ENCODE results near the gene CADM4.
"Not testable (repeated sequence)": the region's sequence is repeated elsewhere in the genome, so short reads cannot be mapped to it uniquely, and the experiment has no call there.

Gene CADM4

DNA sequence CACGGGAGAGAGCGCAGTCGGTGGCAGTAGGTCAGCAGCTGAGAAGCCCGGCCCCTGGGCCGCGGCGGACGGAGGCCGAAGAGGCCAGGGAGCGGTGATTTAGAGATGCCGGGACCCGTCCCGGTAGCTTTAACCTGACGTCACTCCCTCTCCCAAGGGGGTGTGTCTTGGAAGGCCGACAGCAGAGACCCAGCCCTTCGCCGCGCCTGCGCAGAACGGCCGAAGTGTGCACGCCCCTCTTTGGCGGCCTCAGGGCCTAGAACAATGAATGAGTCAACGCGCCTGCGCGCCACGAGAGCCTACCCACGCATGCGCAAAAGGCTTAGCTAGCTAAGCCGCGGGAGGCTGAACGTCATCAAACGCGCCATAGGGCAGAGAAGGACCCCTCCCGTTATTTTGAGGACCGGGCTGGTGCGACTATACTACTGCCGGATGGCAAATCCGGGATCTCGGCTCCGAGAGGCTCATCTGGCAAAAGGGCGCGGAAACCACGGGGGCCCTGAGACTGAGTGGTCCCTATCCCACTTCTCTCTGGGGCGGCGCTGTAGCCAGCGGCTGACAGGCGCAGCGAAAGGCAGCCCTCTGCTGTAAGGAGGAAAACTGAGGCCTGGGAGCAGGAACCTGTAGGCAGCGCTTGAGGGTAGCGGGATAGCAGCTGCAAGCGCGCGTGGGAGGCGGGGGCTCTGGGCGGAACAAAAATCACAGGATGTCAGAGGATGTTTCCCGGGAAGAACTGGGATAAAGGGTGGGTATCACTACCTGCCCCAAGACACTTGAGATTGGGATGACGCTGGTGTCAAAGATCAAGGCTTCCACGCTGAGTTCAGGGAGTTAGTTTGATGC, 43.4 kb downstream of the CADM4 start, which contains the start of the genes IRGQ and ZNF576:
Gene IRGQ (minus strand): TSS at position 136 of the 843 bp plus-strand sequence. CDS start 796 bp downstream, outside the sequence.
Gene ZNF576 (plus strand): TSS at position 597 of the 843 bp plus-strand sequence. CDS start 514 bp downstream, outside the sequence.
- Mint-ChIP-seq H3K4me1 (peaks cover 36% of the 10 kb centered on the region), H3K36me3 (ENCODE audit: low read depth) (peaks cover 28% of the 10 kb centered on the region)

DNA sequence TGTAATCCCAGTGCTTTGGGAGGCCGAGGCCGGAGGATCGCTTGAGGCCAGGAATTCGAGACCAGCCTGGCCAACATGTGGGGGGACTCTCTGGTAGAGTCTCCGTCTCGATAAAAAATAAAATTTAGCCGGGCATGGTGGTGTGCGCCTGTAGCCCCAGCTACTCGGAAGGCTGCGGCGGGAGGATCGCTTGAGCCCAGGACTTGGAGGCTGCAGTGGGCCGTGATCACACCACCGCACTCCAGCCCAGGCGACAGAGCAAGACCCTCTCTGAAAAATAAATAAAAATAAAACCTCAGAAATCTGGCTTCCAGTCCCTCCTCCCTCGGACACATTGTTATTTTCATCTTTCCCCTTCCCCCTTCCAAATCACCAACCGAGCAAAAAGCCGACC, 44.0 kb downstream of the CADM4 start:
- peaks cover 38% of the 10 kb centered on the region for H3K4me1 Mint-ChIP-seq

More for the DNA sequence above, 43.4 kb downstream of the CADM4 start, which contains the start of the genes IRGQ and ZNF576:
- DNase-seq (peak; percentile 100), ATAC-seq (peak; percentile 75)
- peak within 1 kb of the TSS; percentile 91 for H3K4me3 Mint-ChIP-seq
- H3K27me3 Mint-ChIP-seq = peaks cover 2% of the 10 kb centered on the region
- H3K9me3 Mint-ChIP-seq = no peaks in the 10 kb centered on the region
- peak within 1 kb of the TSS; percentile 99 for H3K27ac Mint-ChIP-seq

DNA sequence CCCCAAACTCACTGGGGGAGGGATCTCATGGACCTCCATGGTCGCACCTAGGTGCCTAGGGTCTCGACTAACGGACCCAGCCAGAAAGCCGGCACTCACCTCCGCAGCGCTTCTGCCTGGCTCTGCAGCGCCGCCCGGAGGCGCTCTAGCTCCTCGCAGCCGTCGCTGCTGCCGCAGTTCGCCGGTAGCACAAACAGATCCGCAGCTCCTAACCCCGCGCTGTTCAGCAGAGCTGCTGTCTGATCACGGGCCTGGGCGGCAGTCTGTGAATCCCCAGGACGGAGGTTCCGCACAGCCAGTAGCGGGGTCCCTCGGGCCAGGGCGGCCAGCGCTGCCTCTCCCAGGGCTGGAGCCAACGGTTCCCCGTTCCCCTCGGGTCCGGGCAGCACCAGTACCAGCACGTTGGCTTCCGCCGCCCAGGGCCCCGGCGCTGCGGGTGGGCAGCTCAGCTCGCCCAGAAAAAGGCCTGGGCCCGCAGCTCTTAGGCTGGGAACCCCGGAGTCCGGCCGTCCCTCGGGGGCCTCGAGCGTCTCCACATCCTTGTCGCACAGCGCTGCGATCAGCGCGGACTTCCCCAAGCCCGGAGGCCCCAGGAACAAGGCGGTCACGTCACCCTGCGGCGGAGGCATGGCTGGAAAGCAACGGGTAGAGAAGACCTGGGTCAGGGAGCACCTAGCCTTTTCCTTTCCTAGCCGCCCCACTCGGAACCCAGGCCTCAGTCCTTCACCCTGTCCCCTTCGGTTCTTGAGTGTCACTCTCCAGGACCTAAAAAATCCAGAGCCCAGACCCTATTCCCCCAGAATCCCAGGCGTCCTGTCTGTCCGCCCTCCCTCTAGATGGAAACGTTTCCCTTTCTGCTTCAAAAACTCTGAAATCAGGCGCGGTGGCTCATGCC, 44.7 kb downstream of the CADM4 start:
- H3K27me3 Mint-ChIP-seq = peaks cover 2% of the 10 kb centered on the region
- no peaks in the 10 kb centered on the region for H3K9me3 Mint-ChIP-seq
- peak overlapping the region; percentile 99 for H3K27ac Mint-ChIP-seq
- peak; percentile 55 for ATAC-seq
- peaks cover 43% of the 10 kb centered on the region for H3K4me1 Mint-ChIP-seq
- H3K4me3 Mint-ChIP-seq = peak overlapping the region; percentile 91
- peak; percentile 73 for DNase-seq
- H3K36me3 Mint-ChIP-seq (ENCODE audit: low read depth) = peaks cover 36% of the 10 kb centered on the region

More for the DNA sequence above, 44.0 kb downstream of the CADM4 start:
- peaks cover 2% of the 10 kb centered on the region for H3K27me3 Mint-ChIP-seq
- DNase-seq (no peak), ATAC-seq (no peak)
- H3K27ac Mint-ChIP-seq = peak overlapping the region; percentile 99
- peaks cover 32% of the 10 kb centered on the region for H3K36me3 Mint-ChIP-seq (ENCODE audit: low read depth)
- no peaks in the 10 kb centered on the region for H3K9me3 Mint-ChIP-seq
- H3K4me3 Mint-ChIP-seq = peak overlapping the region; percentile 91

DNA sequence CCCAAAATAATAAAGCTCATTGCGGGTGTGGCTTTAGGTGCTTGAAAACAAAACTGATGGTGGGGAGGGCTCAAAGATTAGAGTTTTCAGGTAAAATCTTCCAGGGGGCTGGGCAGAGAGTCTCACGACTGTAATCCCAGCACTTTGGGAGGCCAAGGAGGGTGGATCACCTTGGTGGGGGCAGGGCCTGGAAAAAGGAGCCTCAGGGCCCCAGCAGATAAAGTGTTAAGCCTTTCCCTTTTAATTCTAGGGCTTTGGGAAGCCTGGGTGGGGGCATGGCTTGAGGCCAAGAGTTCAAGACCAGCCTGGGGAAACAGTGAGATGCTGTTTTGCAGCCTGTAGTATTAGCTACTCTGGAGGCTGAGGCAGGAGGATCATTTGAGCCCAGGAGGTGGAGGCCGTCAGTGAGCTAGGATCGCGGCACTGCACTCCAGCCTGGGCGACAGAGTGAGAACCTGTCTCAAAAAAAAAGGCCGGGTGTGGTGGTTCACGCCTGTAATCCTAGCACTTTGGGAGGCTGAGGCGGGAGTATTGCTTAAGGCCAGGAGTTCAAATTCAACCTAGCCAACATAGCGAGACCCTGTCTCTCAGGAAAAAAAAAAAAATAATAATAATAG, 45.5 kb downstream of the CADM4 start:
- peaks cover 47% of the 10 kb centered on the region for H3K4me1 Mint-ChIP-seq
- ATAC-seq (no peak), DNase-seq (no peak)
- H3K36me3 Mint-ChIP-seq (ENCODE audit: low read depth) = peaks cover 38% of the 10 kb centered on the region
- no peaks in the 10 kb centered on the region for H3K9me3 Mint-ChIP-seq
- peaks cover 2% of the 10 kb centered on the region for H3K27me3 Mint-ChIP-seq
- peak overlapping the region; percentile 31 for H3K27ac Mint-ChIP-seq
- H3K4me3 Mint-ChIP-seq = peak overlapping the region; percentile 91

DNA sequence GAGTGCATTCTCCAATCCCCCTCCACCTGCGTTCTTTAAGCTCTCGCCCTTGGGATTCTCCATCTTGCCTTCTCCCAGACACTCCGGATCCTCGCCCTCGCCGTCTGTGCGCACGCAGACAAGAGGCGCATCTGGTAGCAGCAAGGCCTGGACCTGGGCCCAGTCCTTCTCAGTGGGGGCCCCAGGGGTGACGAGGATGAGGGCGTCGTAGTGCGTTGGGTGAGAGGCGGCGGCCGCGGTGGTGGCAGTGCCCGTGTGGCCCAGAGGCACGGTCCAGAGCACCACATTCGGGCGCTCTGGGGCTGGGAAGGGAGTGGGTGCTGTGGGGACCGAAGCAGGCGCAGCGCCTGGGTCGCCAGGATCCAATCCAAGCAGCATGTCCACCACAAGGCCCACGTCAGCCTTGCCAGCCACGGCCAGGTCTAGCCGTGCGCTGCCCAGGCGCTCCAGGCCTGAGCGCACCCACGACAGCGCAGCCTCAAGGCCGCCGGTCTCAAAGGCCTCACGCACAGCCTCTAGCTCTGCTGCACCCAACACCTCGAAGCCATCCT, 46.8 kb downstream of the CADM4 start:
- H3K4me1 Mint-ChIP-seq = peaks cover 40% of the 10 kb centered on the region
- no peak overlapping the region for H3K27ac Mint-ChIP-seq
- DNase-seq = no peak
- no peak overlapping the region for H3K4me3 Mint-ChIP-seq
- no peaks in the 10 kb centered on the region for H3K9me3 Mint-ChIP-seq
- ATAC-seq = no peak
- peaks cover 37% of the 10 kb centered on the region for H3K36me3 Mint-ChIP-seq (ENCODE audit: low read depth)
- H3K27me3 Mint-ChIP-seq = peaks cover 2% of the 10 kb centered on the region

DNA sequence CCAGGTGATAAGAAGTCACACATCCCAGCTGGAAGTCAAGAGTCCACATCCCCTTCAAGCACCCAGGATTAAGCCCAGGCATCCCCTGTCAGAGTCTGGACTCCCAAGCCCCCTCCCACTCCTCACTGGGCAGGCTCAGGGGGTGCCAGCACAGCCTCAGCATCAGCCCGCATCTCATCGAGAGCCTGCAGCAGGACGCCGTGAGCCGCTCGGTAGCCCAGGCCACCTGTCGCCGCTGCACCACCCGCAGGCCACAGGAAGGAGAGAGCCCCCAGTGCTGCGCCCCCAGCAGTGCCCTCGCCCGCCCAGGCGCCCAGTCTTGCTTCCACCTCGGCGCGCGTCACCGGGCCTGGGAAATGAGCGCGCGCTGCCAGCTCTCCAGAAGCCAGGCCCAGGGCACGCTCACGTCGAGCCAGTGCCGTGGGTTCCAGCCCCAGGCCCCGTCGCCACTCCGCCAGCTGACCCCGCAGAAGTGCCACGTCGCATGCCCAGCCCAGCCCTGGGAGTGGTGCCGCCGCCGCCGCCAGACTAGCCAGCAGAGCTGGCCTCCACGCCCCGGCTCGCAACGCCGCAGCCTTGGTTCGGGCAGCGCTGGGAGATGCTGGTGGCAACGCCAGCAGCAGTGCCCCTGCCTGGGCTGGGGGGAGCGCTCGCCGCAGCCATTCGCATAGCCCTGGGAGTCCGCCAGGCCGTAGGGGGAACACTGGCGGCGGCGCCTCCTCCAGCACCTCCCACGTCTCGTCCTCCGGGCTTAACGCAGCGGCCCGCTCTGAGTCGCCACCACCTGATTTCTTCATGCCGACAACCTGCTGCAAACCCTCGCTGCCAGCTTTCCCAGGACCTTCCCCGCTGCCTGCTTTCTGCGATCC, 47.5 kb downstream of the CADM4 start:
- H3K4me3 Mint-ChIP-seq = no peak overlapping the region
- DNase-seq = no peak
- ATAC-seq = no peak
- H3K9me3 Mint-ChIP-seq = no peaks in the 10 kb centered on the region
- peaks cover 33% of the 10 kb centered on the region for H3K4me1 Mint-ChIP-seq
- H3K27ac Mint-ChIP-seq = no peak overlapping the region
- peaks cover 2% of the 10 kb centered on the region for H3K27me3 Mint-ChIP-seq
- peaks cover 31% of the 10 kb centered on the region for H3K36me3 Mint-ChIP-seq (ENCODE audit: low read depth)

DNA sequence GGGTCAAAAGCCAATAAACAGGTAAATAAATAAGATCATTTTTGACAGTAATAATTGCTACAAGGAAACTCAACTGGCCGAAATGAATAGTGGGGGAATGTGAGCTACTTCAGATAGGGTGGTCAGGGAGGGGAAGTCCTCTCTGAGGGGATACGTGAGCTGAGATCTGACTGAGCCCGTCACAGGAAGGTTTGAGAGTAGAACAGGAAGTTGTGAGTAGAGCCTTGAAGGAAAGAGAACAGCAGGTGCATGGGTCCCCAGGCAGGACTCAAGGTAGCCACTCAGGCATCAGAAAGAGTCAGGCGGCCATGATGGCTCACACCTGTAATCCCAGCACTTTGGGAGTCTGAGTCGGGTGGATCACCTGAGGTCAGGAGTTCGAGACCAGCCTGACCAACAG, 50.0 kb downstream of the CADM4 start:
- Mint-ChIP-seq H3K27ac (no peak overlapping the region), H3K4me1 (peaks cover 28% of the 10 kb centered on the region), H3K9me3 (no peaks in the 10 kb centered on the region), H3K36me3 (ENCODE audit: low read depth) (peaks cover 34% of the 10 kb centered on the region), H3K4me3 (no peak overlapping the region), H3K27me3 (no peaks in the 10 kb centered on the region)
- DNase-seq = no peak
- ATAC-seq = no peak

DNA sequence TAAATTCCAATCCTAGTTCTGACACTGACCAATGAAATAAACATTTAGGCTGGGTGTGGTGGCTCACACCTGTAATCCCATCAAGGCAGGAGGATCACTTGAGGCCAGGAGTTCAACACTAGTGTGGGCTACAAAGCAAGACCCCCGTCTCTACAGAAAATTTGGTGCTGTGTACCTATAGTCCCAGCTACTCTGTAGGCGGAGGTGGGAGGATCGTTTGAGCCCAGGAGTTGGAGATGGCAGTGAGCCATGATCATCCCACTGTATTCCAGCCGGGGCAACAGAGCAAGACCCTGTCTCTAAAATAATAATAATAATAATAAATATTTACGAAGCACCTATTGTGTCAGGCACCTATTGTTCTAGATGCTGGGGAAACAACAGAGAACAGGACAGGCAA, 50.4 kb downstream of the CADM4 start:
- Mint-ChIP-seq H3K27me3 (no peaks in the 10 kb centered on the region), H3K36me3 (ENCODE audit: low read depth) (peaks cover 34% of the 10 kb centered on the region), H3K27ac (no peak overlapping the region), H3K4me1 (peaks cover 32% of the 10 kb centered on the region), H3K9me3 (no peaks in the 10 kb centered on the region), H3K4me3 (no peak overlapping the region)
- DNase-seq = no peak
- no peak for ATAC-seq

DNA sequence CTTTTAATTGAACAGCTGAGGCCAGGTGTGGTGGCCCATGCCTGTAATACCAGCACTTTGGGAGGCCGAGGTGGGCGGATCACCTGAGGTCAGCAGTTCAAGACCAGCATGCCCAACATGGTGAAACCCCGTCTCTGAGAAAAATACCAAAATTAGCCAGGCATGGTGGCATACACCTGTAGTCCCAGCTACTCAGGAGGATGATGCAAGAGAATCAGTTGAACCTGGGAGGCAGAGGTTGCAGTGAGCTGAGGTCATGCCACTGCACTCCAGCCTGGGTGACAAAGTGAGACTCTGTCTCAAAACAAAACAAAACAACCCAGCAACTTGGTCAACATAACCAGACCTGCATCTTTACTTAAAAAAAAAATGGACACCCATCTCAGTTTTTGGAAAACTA, 52.6 kb downstream of the CADM4 start:
- not testable (repeated sequence) for H3K4me3 Mint-ChIP-seq, H3K27me3 Mint-ChIP-seq, ATAC-seq, DNase-seq, H3K27ac Mint-ChIP-seq, H3K9me3 Mint-ChIP-seq
- Mint-ChIP-seq H3K4me1 (peaks cover 27% of the 10 kb centered on the region), H3K36me3 (ENCODE audit: low read depth) (peaks cover 22% of the 10 kb centered on the region)

DNA sequence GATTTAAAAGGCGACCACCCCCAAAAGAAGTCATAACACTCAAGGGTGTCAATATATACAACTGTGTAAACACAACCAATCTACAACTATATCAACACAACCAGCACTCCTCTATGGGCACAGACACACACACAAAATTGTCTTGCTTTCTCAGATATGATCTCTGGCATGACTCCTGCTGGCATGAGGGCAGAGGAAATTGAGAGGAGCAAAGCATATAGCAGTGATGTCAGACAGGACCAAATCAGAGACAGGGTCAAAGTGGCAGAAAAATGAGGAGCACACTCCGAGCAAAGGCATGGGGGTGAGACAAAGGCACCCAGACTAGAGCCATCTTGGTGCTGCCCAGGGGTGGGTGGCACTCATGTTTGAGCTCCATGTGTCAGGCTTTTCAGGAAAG, 53.3 kb downstream of the CADM4 start:
- no peak overlapping the region for H3K4me3 Mint-ChIP-seq
- ATAC-seq = no peak
- peaks cover 32% of the 10 kb centered on the region for H3K4me1 Mint-ChIP-seq
- DNase-seq = no peak
- peaks cover 22% of the 10 kb centered on the region for H3K36me3 Mint-ChIP-seq (ENCODE audit: low read depth)
- no peaks in the 10 kb centered on the region for H3K27me3 Mint-ChIP-seq
- no peaks in the 10 kb centered on the region for H3K9me3 Mint-ChIP-seq
- no peak overlapping the region for H3K27ac Mint-ChIP-seq

DNA sequence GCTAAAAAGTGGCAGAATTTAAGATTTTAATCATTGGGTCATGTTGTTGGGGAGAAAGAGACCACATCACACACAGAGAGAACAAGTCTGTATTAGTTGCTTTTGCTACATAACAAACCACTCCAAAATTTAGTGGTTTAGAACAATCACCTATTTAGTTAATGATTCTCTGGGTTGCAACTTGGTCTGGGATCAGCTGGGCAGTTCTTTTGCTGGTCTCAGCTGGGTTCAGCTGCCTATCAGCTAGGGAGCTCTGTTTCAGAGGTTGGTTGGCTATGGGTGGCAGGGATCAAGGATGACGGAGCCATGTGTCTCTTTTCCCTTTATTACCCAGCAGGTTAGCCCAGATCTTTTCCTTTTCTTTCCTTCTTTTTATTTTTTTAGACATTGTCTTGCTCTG, 55.2 kb downstream of the CADM4 start:
- Mint-ChIP-seq H3K4me1 (peaks cover 28% of the 10 kb centered on the region), H3K27me3 (no peaks in the 10 kb centered on the region), H3K4me3 (no peak overlapping the region), H3K27ac (peak overlapping the region; percentile 53), H3K9me3 (no peaks in the 10 kb centered on the region), H3K36me3 (ENCODE audit: low read depth) (peaks cover 11% of the 10 kb centered on the region)
- DNase-seq = no peak
- no peak for ATAC-seq

DNA sequence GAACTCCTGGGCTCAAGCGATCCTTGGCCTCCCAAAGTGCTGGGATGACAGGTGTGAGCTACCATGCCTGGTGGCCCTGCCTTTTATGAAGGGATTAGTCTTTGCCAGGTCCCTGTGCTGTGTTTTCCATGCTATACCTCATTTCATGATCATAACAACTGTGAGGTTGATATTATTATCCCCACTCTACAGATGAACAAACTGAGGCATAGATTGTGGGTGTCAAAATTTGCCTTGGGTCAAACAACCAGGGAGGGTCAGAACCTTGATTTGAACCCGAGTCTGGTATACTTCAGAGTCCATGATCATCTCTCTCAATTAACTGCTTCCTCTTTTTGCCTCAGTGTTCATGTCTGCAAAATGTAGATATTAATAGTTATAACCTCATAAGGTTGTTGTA, 57.2 kb downstream of the CADM4 start:
- Mint-ChIP-seq H3K27ac (no peak overlapping the region), H3K4me1 (peaks cover 40% of the 10 kb centered on the region), H3K4me3 (no peak overlapping the region)

DNA sequence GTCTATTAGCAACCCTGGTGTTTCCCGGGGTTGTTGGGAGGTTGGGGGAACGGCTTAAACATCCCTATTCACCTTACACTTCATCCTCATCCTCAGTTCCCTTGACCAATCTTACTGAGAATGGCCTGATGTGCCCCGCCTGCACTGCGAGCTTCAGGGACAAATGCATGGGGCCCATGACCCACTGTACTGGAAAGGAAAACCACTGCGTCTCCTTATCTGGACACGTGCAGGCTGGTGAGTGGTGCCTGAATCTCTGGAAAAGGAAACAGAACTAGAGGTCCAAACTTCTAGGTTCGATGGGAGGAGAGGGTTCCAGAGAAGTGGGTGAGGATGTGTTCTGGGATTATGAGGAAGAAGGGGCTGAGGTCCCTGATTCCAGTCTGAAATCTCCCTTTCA, 58.2 kb downstream of the CADM4 start:
- ATAC-seq (no peak), DNase-seq (no peak)
- Mint-ChIP-seq H3K4me3 (peak overlapping the region; percentile 82), H3K4me1 (peaks cover 40% of the 10 kb centered on the region), H3K27ac (peak overlapping the region; percentile 78), H3K36me3 (ENCODE audit: low read depth) (peaks cover 7% of the 10 kb centered on the region), H3K9me3 (no peaks in the 10 kb centered on the region), H3K27me3 (peaks cover 2% of the 10 kb centered on the region)

More for the DNA sequence above, 57.2 kb downstream of the CADM4 start:
- no peak for DNase-seq
- ATAC-seq = no peak
- Mint-ChIP-seq H3K36me3 (ENCODE audit: low read depth) (peaks cover 7% of the 10 kb centered on the region), H3K9me3 (no peaks in the 10 kb centered on the region), H3K27me3 (peaks cover 2% of the 10 kb centered on the region)

Measured in activated naive CD8-positive, alpha-beta T cell treated with anti-CD3 and anti-CD28 coated beads, Interleukin-2, amount 50 U/mL, for 24 hours (primary cell).